Sigmoid colon (tissue), 4 donors: ENCODE measurements around the gene TRABD2B.

Experiments used
- CTCF ChIP-seq, 4 experiments: fragments of 450-650 bp in 3 of 4; fragments of 200-600 bp in 1 of 4; IDR thresholded peaks; one replicate each; pipeline ENCODE4 v1.5.1; 2016 to 2019; ENCODE audit warnings: antibody characterized with exemption in 4 of 4, mild to moderate bottlenecking in 3 of 4, moderate library complexity in 2 of 4
- POLR2A ChIP-seq, 2 donors: fragments of 450-650 bp; IDR thresholded peaks; one replicate each; pipeline ENCODE4 v1.6.1; 2016; ENCODE audit warnings: antibody characterized with exemption in 2 of 2, mild to moderate bottlenecking in 2 of 2, moderate library complexity in 2 of 2
- POLR2AphosphoS5 ChIP-seq, 4 donors: sonication (generic); formaldehyde crosslinking; IDR thresholded peaks; one replicate each; pipeline ENCODE4 v1.6.1; 2017; ENCODE audit warnings: antibody characterized with exemption in 4 of 4

- TF ChIP-seq CTCF (IDR thresholded peaks at IDR 0.05) (no peak), POLR2AphosphoS5 (IDR thresholded peaks at IDR 0.05) (no peak), POLR2A (IDR thresholded peaks at IDR 0.05) (no peak)
Observed at GRCh38 chr1:47839433-47839760, 157.8 kb downstream of the TRABD2B start.
